OCI-LY3 (cell line): ENCODE results near the gene VWA3B.

Experiments used
- H2AFZ ChIP-seq: fragments of 200-600, 300-600 bp; shearing (Covaris generic); 2 replicates; pipeline ENCODE4 v1.6.0; 2014; ENCODE audit warnings: antibody characterized with exemption, low read depth, low read length
- H3K27ac ChIP-seq: fragments of 200-600, 300-600 bp; sonication (generic); 2 replicates; pipeline ENCODE4 v1.5.1; 2014; ENCODE audit warnings: mild to moderate bottlenecking, low read length, moderate library complexity, mixed read lengths
- H3K27me3 ChIP-seq: fragments of 200-600, 300-600 bp; sonication (generic); 2 replicates; pipeline ENCODE4 v1.6.1; 2014; ENCODE audit warnings: low read depth, low read length, mixed read lengths
- H3K36me3 ChIP-seq: fragments of 200-600, 300-600 bp; sonication (generic); replicated peaks from 2 replicates; pipeline ENCODE3; 2014; ENCODE audit warnings: low read depth, low read length, mixed read lengths
- H3K4me1 ChIP-seq: fragments of 300-600, 200-600 bp; sonication (generic); 2 replicates; pipeline ENCODE4 v1.6.1; 2014; ENCODE audit warnings: low read length, mixed read lengths
- H3K4me2 ChIP-seq: fragments of 200-600, 300-600 bp; sonication (generic); 2 replicates; pipeline ENCODE4 v1.6.1; 2014; ENCODE audit warnings: low read length, mixed read lengths
- H3K4me3 ChIP-seq: fragments of 300-600, 200-600 bp; sonication (generic); 2 replicates; pipeline ENCODE4 v1.5.1; 2014; ENCODE audit warnings: antibody characterized with exemption, mild to moderate bottlenecking, low read length, moderate library complexity
- H3K79me2 ChIP-seq: fragments of 300-600, 200-600 bp; shearing (Covaris generic); 2 replicates; pipeline ENCODE4 v1.6.1; 2014; ENCODE audit warnings: mild to moderate bottlenecking, low read length, mixed read lengths
- H3K9ac ChIP-seq: fragments of 300-600, 200-600 bp; shearing (Covaris generic); 2 replicates; pipeline ENCODE4 v1.6.0; 2014; ENCODE audit warnings: mild to moderate bottlenecking, low read length, moderate library complexity
- H3K9me3 ChIP-seq: fragments of 200-600, 300-600 bp; shearing (Covaris generic); 2 replicates; pipeline ENCODE4 v1.6.1; 2014; ENCODE audit warnings: low read length, mixed read lengths; ENCODE audit not compliant: insufficient read depth
- H4K20me1 ChIP-seq: fragments of 200-600, 300-600 bp; sonication (generic); 2 replicates; pipeline ENCODE4 v1.6.1; 2016; ENCODE audit warnings: low read length, mixed read lengths; ENCODE audit not compliant: insufficient read depth
- EZH2phosphoT487 ChIP-seq: fragments of 200-600 bp; shearing (Covaris generic); IDR thresholded peaks from 2 replicates; pipeline ENCODE4 v1.6.1; 2018; ENCODE audit warnings: antibody characterized with exemption, mixed run types, low read depth
- TF ChIP-seq, protein P1 (sequence below): fragments of 200-600, 300-600 bp; sonication (generic); IDR thresholded peaks from 2 replicates; pipeline ENCODE4 v1.5.1; 2014; ENCODE audit warnings: antibody characterized with exemption, low read length, low read depth

VWA3B gene

DNA sequence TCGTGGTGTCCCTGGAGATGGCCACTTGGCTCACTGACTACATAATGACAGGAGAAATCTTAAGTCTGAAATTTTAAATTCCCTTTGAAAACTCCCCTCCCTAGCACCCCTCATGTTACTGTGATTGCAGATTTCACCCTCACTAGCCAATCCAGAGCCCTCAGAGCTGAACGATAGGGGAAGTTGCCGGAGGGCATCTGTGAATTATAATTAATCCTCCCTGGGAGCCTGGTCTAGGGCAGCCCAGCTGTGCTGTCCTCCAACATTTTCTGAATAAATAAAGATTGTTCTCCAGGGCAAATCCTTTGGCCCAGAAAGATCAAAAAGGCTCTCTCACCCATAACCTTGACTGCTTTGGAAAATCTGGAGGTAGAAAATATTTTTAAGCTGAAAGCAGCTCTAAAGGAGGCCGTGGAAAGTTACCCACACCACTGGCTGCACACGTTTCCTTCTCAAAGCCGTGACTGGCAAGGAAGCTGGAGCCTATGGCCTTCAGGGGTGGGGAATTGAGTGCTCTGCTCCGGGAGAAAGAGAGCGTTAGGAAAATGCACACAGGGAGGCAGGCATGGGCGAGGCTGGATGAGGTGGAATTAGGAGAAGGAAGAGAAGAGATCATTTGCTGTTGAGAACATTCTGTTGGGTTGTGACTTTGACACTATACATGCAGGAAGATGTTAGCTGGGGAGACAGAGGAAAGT lies 190.3 kb downstream of the VWA3B start:
- Histone ChIP-seq H2AFZ (no peak overlapping the region), H3K79me2 (no peaks in the 10 kb centered on the region), H4K20me1 (no peaks in the 10 kb centered on the region), H3K27ac (no peak overlapping the region), H3K4me1 (no peaks in the 10 kb centered on the region), H3K4me3 (no peak overlapping the region), H3K9ac (no peak overlapping the region), H3K27me3 (peaks cover 32% of the 10 kb centered on the region), H3K9me3 (no peaks in the 10 kb centered on the region), H3K4me2 (no peak overlapping the region), H3K36me3 (no peaks in the 10 kb centered on the region)
- TF ChIP-seq, protein P1, sequence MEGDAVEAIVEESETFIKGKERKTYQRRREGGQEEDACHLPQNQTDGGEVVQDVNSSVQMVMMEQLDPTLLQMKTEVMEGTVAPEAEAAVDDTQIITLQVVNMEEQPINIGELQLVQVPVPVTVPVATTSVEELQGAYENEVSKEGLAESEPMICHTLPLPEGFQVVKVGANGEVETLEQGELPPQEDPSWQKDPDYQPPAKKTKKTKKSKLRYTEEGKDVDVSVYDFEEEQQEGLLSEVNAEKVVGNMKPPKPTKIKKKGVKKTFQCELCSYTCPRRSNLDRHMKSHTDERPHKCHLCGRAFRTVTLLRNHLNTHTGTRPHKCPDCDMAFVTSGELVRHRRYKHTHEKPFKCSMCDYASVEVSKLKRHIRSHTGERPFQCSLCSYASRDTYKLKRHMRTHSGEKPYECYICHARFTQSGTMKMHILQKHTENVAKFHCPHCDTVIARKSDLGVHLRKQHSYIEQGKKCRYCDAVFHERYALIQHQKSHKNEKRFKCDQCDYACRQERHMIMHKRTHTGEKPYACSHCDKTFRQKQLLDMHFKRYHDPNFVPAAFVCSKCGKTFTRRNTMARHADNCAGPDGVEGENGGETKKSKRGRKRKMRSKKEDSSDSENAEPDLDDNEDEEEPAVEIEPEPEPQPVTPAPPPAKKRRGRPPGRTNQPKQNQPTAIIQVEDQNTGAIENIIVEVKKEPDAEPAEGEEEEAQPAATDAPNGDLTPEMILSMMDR: no peak
- TF ChIP-seq EZH2phosphoT487: no peak

DNA sequence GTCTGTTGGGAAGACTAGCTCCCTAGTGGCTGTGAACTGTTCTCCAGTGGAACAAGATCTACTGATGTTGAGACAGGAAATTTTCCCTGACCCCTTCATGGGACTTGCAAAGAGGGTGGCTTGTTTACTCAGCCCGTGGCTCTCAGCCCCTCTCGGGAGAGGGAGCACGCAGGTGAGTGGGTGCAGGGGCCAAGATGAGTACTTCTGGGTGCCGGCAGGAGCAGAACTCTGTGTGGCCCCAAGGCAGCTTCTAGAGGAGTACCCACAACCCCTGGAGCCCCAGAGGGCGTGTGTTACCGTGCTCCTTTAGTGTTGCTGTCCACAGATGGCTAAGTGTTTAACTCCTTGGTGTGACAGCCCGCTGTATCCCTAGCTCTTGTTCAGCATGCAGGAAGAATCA lies 191.1 kb downstream of the VWA3B start:
- no peak overlapping the region for H3K4me2 ChIP-seq
- H4K20me1 ChIP-seq: no peaks in the 10 kb centered on the region
- TF ChIP-seq, protein P1: no peak
- TF ChIP-seq EZH2phosphoT487: no peak
- no peak overlapping the region for H3K9ac ChIP-seq
- no peak overlapping the region for H2AFZ ChIP-seq
- H3K79me2 ChIP-seq: no peaks in the 10 kb centered on the region
- no peaks in the 10 kb centered on the region for H3K4me1 ChIP-seq
- H3K27ac ChIP-seq: no peak overlapping the region
- H3K36me3 ChIP-seq: no peaks in the 10 kb centered on the region
- H3K4me3 ChIP-seq: no peak overlapping the region
- no peaks in the 10 kb centered on the region for H3K9me3 ChIP-seq
- H3K27me3 ChIP-seq: peaks cover 32% of the 10 kb centered on the region

DNA sequence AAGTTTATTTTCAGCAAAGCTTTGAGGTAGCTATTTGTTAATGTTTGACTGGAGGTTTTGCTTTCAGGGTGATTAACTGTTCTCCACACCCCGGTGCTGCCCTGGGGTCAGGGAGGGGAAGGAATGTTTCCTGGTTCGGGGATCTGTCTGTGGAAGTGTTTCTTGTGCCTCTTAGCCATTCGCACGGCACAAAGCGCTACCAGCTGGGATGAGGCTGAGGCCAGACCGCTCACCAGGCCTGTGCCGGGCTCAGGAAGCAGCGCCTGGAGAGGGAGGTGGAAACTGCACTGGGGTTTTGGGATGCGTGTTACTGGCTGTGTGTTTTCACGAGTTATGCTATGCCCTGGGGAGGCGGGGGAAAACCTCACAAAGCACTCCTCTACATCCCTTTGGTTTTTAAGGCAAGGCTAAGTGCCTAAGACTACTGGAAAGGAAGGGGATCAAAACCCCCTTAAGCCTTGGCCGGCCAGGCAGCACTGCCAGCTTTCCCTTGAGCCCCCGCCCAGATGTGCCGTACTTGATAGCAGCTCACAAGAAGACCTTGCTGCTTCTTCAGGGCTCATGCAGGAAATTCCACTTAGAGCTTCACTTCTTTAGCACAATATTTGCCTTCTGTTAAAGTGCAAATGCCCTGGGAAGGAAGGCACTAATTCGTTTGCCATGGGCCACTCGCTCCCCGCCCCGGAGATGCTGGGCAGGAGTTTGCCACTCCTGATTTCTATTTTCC lies 193.6 kb downstream of the VWA3B start:
- TF ChIP-seq, protein P1: no peak
- no peak for TF ChIP-seq EZH2phosphoT487
- Histone ChIP-seq H2AFZ (no peak overlapping the region), H4K20me1 (no peaks in the 10 kb centered on the region)

DNA sequence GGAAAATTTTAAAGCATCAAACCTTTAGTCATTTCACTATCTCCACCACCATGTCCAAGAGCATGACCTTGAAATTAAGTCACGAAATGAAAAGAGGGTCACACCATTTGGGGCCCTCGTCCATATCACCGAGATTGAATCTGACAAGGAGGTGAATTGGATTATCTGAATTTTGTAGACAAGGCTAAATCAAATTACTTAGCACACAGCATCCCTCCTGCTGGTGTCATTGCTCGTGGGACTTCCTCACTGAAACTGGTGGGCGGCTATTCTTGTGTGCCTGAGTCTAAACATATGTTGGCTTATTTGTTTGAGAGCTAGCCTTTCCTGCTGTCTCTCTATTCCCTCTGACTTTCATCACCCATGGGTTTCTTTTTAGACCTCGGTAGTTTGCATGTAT lies 194.6 kb downstream of the VWA3B start:
- H3K9ac ChIP-seq: no peak overlapping the region
- H2AFZ ChIP-seq: no peak overlapping the region
- H3K27me3 ChIP-seq: peaks cover 33% of the 10 kb centered on the region
- no peaks in the 10 kb centered on the region for H3K36me3 ChIP-seq
- TF ChIP-seq, protein P1: no peak
- no peak for TF ChIP-seq EZH2phosphoT487
- no peaks in the 10 kb centered on the region for H3K9me3 ChIP-seq
- no peaks in the 10 kb centered on the region for H3K79me2 ChIP-seq
- H4K20me1 ChIP-seq: no peaks in the 10 kb centered on the region
- no peaks in the 10 kb centered on the region for H3K4me1 ChIP-seq
- H3K4me2 ChIP-seq: no peak overlapping the region
- H3K27ac ChIP-seq: no peak overlapping the region
- no peak overlapping the region for H3K4me3 ChIP-seq

More for the DNA sequence above, 193.6 kb downstream of the VWA3B start:
- H3K4me3 ChIP-seq: no peak overlapping the region
- H3K79me2 ChIP-seq: no peaks in the 10 kb centered on the region
- H3K27me3 ChIP-seq: peaks cover 29% of the 10 kb centered on the region
- no peak overlapping the region for H3K4me2 ChIP-seq
- H3K9ac ChIP-seq: no peak overlapping the region
- H3K36me3 ChIP-seq: no peaks in the 10 kb centered on the region
- H3K4me1 ChIP-seq: no peaks in the 10 kb centered on the region
- no peak overlapping the region for H3K27ac ChIP-seq
- no peaks in the 10 kb centered on the region for H3K9me3 ChIP-seq
